Epithelial cell of prostate (primary cell): ENCODE data around the gene SLC9A7.
A peak's percentile ranks its signal among the peaks of the same experiment; 100 is the strongest.
"Not testable (repeated sequence)": the region's sequence is repeated elsewhere in the genome, so short reads cannot be mapped to it uniquely, and the experiment has no call there.

Experiments
- DNase-seq: peaks from one replicate; pipeline ENCODE4 v3.0.0-alpha.2; 2011; ENCODE audit warnings: low read depth, low spot score
- H3K27ac ChIP-seq: fragments of 450-650 bp; 2 replicates; pipeline ENCODE4 v1.5.1; 2017; ENCODE audit warnings: mild to moderate bottlenecking

SLC9A7 gene

DNA sequence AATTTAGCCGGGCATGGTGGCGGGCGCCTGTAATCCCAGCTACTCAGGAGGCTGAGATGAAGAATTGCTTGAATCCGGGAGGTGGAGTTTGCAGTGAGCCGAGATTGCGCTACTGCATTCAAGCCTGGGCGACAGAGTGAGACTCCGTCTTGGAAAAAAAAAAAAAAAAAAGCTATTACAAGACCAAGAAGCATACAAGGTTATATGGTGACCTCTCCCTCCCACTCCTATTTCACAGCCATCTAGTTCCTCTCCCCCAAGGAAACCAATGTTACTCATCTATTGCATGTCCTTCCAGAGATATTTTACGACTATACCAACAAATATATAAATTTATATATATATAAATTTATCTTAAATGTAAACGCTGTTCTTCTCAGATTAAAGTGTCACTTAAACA, 3.2 kb downstream of the SLC9A7 start:
- H3K27ac ChIP-seq: no peak overlapping the region

DNA sequence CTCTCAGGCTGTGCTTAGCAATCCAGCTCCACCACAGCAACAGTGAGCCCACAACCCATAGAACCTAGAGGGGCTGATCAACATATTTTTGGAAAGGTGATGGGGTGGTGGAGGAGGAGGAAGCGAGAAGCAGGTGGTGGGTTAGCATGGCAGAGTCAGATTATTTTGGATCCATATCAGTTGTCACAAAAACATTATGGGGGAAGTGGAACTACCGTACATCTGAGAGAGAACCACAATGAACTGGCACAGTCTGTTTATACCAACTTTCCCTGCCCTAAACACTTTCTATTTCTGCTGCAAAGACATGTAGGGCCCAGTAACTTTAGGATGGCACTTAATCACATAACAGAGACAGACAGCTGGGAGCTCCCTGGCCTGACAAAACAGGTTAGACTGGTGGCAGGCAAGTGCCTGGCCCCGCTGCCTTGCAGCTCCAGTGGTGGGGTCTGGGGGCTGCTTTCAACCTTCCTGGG, 4.3 kb downstream of the SLC9A7 start:
- no peak overlapping the region for H3K27ac ChIP-seq
- no peak for DNase-seq

More for the DNA sequence above, 3.2 kb downstream of the SLC9A7 start:
- DNase-seq: no peak

GRCh38 chrX:46754036-46754435, 4.9 kb downstream of the SLC9A7 start:
- DNase-seq: no peak
- no peak overlapping the region for H3K27ac ChIP-seq

DNA sequence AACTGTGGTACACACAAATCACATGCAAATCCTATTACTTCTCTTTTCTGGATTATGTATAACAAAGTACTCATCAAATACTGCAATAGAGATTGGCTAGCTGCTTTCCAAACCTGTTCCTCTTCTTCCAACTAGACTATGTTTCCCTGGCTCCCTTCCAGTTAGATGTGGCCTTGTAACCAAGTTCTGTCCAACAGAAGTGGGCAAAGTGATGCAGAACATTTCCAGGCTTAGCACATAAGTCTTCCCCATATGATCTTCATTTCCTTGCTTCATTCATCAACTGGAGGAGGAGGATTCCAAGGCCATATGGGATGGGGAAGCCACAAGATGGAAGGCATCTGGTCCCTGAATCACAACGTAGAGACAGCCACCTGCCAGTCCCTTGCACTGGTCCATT, 8.0 kb downstream of the SLC9A7 start:
- no peak overlapping the region for H3K27ac ChIP-seq
- no peak for DNase-seq

DNA sequence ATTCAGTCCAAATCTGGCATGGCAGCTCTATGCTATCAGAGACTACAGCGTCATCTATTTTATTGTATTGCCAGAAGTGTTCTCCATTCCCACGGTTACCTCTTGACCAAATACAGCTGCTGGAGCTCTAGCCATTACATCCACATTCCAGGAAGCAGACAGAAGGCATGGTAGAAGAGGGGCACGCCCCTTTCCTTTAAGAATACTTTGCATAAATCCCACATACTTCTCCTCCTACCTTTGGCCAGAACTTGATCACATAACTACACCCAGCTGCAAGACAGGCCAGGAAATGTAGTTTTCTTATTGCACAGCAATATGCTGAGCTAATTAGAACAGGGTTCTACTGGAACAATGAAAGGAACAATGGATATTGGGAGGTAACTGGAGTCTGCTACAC, 14.9 kb downstream of the SLC9A7 start:
- DNase-seq: no peak
- H3K27ac ChIP-seq: no peak overlapping the region

DNA sequence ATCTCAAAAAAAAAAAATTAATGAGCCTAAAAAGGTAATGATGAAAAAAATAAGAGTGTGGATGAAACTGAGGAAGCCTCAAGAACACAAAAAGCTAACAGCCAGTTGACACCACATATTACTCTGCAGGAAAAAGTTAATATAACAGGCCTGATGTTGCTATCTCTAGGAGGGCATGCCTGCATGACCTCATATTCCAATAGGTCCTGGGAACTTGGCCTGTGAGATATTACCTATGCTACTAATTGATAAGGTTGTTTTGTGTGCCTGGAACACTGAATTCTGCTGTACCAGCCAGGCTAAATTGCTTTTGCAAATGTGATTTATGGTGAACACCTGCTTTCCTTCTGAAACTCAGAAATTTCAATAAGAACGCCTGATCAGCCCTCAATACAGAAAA, 15.9 kb downstream of the SLC9A7 start:
- H3K27ac ChIP-seq: no peak overlapping the region
- DNase-seq: no peak

- no peak overlapping the region for H3K27ac ChIP-seq
- DNase-seq: no peak
Observed at GRCh38 chrX:46739736-46740135, 19.2 kb downstream of the SLC9A7 start.

- DNase-seq: no peak
Observed at GRCh38 chrX:46737462-46737861, 21.5 kb downstream of the SLC9A7 start.

DNA sequence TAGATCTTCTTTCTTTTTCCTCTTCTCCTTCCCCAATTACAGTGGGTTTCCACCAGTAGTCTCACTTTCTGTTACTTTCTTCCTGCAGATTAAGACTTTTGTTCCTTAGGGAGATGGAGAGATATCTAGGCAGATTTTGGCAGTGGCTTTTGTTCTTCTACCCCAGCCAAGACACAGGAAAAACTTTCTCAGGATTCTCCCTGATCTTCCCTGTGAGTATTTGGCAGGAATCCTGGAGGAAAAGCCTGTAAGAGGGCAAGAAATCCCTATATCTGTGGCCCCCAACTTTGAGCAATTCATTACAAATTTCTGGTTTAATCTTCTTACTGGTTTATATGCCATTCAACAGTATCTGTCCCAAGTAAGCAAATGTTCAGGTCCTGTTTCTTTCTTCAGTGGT, 21.9 kb downstream of the SLC9A7 start:
- DNase-seq: no peak
- peak overlapping the region; percentile 76 for H3K27ac ChIP-seq

More at GRCh38 chrX:46737462-46737861, 21.5 kb downstream of the SLC9A7 start:
- peak overlapping the region; percentile 76 for H3K27ac ChIP-seq

GRCh38 chrX:46735622-46736021, 23.3 kb downstream of the SLC9A7 start:
- no peak for DNase-seq
- no peak overlapping the region for H3K27ac ChIP-seq

GRCh38 chrX:46733226-46733625, 25.7 kb downstream of the SLC9A7 start:
- H3K27ac ChIP-seq: peak overlapping the region; percentile 43
- DNase-seq: no peak

DNA sequence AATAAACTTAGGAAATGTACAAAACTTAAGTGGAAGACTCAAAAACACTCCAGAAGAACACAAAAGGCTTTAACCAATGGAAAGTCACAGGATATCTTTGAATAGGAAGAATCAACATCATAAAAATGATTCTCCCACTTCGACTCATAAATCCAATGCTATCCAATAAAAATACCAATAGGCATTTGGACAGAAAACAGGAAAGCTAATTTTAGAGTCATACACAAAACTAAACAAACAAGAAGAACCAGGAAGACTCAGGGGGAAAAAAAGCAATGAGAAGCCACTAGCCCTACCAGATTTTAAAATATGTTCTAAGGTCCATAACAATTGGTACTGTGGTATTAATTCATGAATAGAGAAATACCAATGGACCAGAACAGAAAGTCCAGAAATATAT, 28.2 kb downstream of the SLC9A7 start:
- DNase-seq: no peak

DNA sequence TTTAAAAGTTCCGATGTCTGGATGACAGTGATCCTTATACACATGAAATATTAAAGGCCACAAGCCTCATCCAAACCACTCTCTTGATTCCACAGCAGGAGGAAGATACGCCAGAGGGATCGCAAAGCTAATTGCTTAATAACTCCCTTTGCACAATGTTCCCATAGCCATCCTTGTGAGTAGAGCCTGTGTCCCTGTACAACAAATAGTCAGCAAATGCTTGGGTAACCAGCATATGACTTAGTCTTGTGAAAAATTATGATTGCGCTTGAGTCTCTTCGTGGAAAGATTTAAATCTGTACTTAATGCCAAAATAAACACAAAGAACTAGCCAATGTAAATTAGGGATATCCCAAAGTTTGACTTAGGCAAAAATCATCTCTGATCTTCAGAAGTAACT, 31.5 kb downstream of the SLC9A7 start:
- DNase-seq: no peak
- no peak overlapping the region for H3K27ac ChIP-seq

More for the DNA sequence above, 28.2 kb downstream of the SLC9A7 start:
- no peak overlapping the region for H3K27ac ChIP-seq

- peak overlapping the region; percentile 71 for H3K27ac ChIP-seq
- DNase-seq: not testable (repeated sequence)
Observed at GRCh38 chrX:46723569-46723927, 35.4 kb downstream of the SLC9A7 start.

DNA sequence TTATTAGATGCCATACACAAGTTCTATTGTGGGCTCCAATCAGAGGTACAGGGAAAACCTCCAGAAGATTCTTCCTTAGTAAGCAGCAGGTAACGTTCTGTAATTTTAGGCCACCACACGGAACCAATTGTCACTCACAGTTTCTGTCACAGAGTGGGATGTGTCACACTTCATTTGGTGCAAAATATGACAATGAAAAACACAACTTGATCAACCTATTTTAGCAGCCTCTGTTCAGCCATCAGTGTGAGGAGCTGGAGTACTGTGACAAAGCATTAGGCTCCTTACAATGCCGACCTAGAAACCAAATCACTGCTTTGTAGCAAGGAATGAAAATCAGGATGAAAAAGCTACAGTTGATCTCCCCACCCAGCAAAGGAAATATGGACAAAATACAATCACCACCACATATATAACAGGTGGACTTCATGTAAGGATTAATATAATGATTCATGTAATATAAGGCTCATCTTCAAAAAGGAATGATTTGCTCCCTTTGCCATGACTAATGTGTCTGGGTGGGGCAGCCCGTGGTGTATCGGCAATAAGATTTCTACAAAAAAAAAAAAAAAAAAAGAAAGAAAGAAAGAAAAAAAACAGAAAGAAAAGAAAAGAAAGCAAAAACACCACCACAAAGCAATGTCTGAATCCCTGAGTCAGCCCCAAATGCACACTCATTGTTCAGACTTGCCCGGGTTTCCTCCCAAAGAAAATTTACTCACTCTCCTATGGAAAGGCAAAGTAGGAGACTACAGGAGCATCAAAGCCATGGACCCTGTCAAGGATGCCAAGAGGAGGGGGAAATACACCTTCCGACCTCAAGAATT, 36.0 kb downstream of the SLC9A7 start:
- peak overlapping the region; percentile 71 for H3K27ac ChIP-seq

GRCh38 chrX:46716796-46717195, 42.1 kb downstream of the SLC9A7 start:
- DNase-seq: no peak
- H3K27ac ChIP-seq: no peak overlapping the region

More for the DNA sequence above, 36.0 kb downstream of the SLC9A7 start:
- no peak for DNase-seq

DNA sequence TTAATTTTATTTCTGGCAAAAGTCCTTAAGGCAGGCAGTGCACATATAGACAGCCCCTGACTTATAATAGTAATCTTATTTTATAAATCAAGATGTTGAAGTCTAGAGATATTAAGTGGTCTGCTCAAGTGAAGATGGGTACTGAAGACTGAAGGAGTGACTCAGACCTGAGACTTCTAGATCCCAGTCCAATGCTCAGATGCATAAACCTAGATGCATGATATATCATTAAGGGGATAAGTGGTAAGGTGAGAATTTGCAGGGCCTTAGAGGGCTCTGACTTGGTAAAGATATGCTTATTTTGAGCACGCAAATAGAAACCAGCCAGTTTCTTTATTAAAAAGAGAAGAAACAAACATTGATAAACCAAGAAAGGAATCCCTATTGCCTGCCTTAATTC, 42.9 kb downstream of the SLC9A7 start:
- DNase-seq: no peak
- no peak overlapping the region for H3K27ac ChIP-seq

GRCh38 chrX:46715530-46715929, 43.4 kb downstream of the SLC9A7 start:
- no peak overlapping the region for H3K27ac ChIP-seq
- no peak for DNase-seq

- DNase-seq: no peak
- no peak overlapping the region for H3K27ac ChIP-seq
Observed at GRCh38 chrX:46713672-46714490, 45.0 kb downstream of the SLC9A7 start.

- H3K27ac ChIP-seq: no peak overlapping the region
- DNase-seq: no peak
Observed at GRCh38 chrX:46712764-46713163, 46.2 kb downstream of the SLC9A7 start.

DNA sequence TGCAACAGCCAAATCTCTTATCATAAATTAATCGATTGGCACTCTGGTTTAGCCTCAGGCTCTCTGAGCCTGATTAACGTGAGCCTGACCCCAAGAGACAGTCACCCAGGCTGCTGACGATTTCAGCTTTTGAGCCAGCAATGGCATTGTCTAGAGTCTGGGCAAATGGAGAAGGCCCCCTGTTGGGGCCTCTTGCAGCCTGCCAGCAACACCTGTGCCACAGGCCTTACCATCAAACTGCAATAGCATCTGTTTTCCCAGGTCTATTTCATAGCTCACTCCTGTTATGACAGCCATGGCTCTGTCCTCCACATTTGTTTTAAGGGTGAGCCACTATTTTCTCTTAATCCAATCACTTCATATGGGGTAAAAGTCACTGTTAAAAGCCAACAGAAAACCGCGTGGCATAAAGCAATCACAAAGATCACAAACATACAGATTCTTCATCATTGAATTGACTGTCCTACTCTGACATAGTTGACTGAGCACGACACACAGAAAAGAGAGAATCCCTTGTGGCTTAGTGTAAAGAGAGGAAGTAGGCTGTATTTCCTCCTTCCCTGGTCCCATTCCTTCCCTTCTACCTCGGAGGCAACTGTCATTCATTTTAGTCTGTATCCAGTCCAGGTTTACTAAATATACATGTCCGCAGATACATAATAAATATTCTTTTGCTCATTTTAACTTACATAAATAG, 47.8 kb downstream of the SLC9A7 start:
- peak overlapping the region; percentile 39 for H3K27ac ChIP-seq
- no peak for DNase-seq
